B cell (primary cell): ENCODE data around the gene NRG2.

Experiments used
- CTCF ChIP-seq: fragments of 200-600 bp; IDR thresholded peaks from one replicate; pipeline ENCODE4 v1.8.0; 2022; ENCODE audit warnings: antibody characterized with exemption, mild to moderate bottlenecking
- EZH2 ChIP-seq: IDR thresholded peaks from 2 replicates; pipeline ENCODE4 v1.6.1; 2012; ENCODE audit warnings: borderline replicate concordance, low read depth, mild to moderate bottlenecking, moderate library complexity, low read length; ENCODE audit not compliant: insufficient read depth, poor library complexity, severe bottlenecking

GRCh38 chr5:140054086-140054689, 11.1 kb upstream of the NRG2 start:
- TF ChIP-seq CTCF (no peak), EZH2 (no peak)
